Liver (tissue), 3 donors: ENCODE measurements around the gene MLF2.

Experiments
- CTCF ChIP-seq: fragments of 150-350 bp; IDR thresholded peaks from 2 replicates; pipeline ENCODE4 v1.5.1; 2017; ENCODE audit warnings: improper control_type of control experiment, low read depth, low read length; ENCODE audit not compliant: missing input control
- JUND ChIP-seq, 2 donors: IDR thresholded peaks; 2 replicates each; pipeline ENCODE4 v1.6.1; 2016; ENCODE audit warnings: antibody characterized with exemption in 2 of 2
- MAX ChIP-seq: IDR thresholded peaks from 2 replicates; pipeline ENCODE4 v1.6.1; 2016; ENCODE audit warnings: antibody characterized with exemption
- TAF1 ChIP-seq: conservative IDR thresholded peaks from 2 replicates; pipeline ENCODE4 v1.6.1; 2016; ENCODE audit warnings: antibody characterized with exemption, mild to moderate bottlenecking
- donor health status: healthy.
- donor health status: healthy.

GRCh38 chr12:6698352-6699046, 54.4 kb downstream of the MLF2 start:
- TF ChIP-seq JUND (IDR thresholded peaks at IDR 0.05): no peak
- no peak for TF ChIP-seq CTCF
- no peak for TF ChIP-seq MAX
- TF ChIP-seq TAF1: no peak
